ENCODE results near the gene CNTNAP2.

CNTNAP2 gene

GRCh38 chr7:146922782-146923181, 806.2 kb downstream of the CNTNAP2 start (continued):
- TF ChIP-seq ZBTB6 (tag by site-specific recombination; IDR thresholded peaks at IDR 0.05) = no peak
- no peak for TF ChIP-seq ZNF843 (tag by site-specific recombination; IDR thresholded peaks at IDR 0.05)
- no peak for TF ChIP-seq ZNF239 (tag by site-specific recombination; IDR thresholded peaks at IDR 0.05)
- no peak for TF ChIP-seq ZNF121 (tag by site-specific recombination; IDR thresholded peaks at IDR 0.05)
- TF ChIP-seq ZBTB21 (tag by site-specific recombination; IDR thresholded peaks at IDR 0.05) = no peak
- no peak for TF ChIP-seq ZNF146 (tag by site-specific recombination; IDR thresholded peaks at IDR 0.05)

GRCh38 chr7:146926841-146927240, 810.2 kb downstream of the CNTNAP2 start:
- H3K4me1 ChIP-seq (ENCODE audit: control insufficient read depth, insufficient read depth, low read length) = no peaks in the 10 kb centered on the region
- no peaks in the 10 kb centered on the region for H3K9me3 ChIP-seq (ENCODE audit: control insufficient read depth, insufficient read depth, low read depth, low read length)
- POLR2A ChIA-PET = no interaction called here
- no peak overlapping the region for H3K27ac ChIP-seq (ENCODE audit: extremely low read depth, low read depth, low read length)
- CTCF ChIA-PET = interaction anchor here (0.6 kb wide), 1 partner anchor 1332 kb away, joined by 3 read pairs; no protein-coding TSS in a partner anchor
- H3K36me3 ChIP-seq (ENCODE audit: control insufficient read depth in 2 of 2, insufficient read depth in 1 of 2, low read length in 2 of 2) = no peaks in the 10 kb centered on the region
- H3K4me3 ChIP-seq (ENCODE audit: low read depth, low read length) = no peak overlapping the region
- TF ChIP-seq ZNF211 (tag by site-specific recombination; IDR thresholded peaks at IDR 0.05; ENCODE audit: low read depth) = no peak
- TF ChIP-seq ZNF645 (tag by site-specific recombination; IDR thresholded peaks at IDR 0.05) = no peak
- TF ChIP-seq ZNF548 (tag by site-specific recombination; IDR thresholded peaks at IDR 0.05) = no peak
- no peak for TF ChIP-seq ZNF521 (tag by site-specific recombination; IDR thresholded peaks at IDR 0.05)
- no peak for TF ChIP-seq SCRT1 (tag by site-specific recombination; IDR thresholded peaks at IDR 0.05; ENCODE audit: borderline replicate concordance)
- no peak for TF ChIP-seq ZNF266 (tag by site-specific recombination; IDR thresholded peaks at IDR 0.05; ENCODE audit: low read depth)
- no peak for TF ChIP-seq ZNF791 (tag by site-specific recombination; IDR thresholded peaks at IDR 0.05)
- TF ChIP-seq ZNF404 (tag by site-specific recombination; IDR thresholded peaks at IDR 0.05) = no peak
- TF ChIP-seq ZNF510 (tag by site-specific recombination; IDR thresholded peaks at IDR 0.05; ENCODE audit: insufficient replicate concordance) = no peak
- no peak for TF ChIP-seq ZNF549 (tag by site-specific recombination; IDR thresholded peaks at IDR 0.05)
- no peak for TF ChIP-seq OVOL3 (tag by site-specific recombination; IDR thresholded peaks at IDR 0.05)
- TF ChIP-seq ZBTB8A (tag by site-specific recombination; IDR thresholded peaks at IDR 0.05) = no peak
- no peak for TF ChIP-seq ZNF18 (tag by site-specific recombination; IDR thresholded peaks at IDR 0.05)
- TF ChIP-seq SP7 (tag by site-specific recombination; IDR thresholded peaks at IDR 0.05) = no peak
- no peak for TF ChIP-seq INSM2 (tag by site-specific recombination; IDR thresholded peaks at IDR 0.05)
- TF ChIP-seq ZNF558 (tag by site-specific recombination; IDR thresholded peaks at IDR 0.05) = no peak
